Activated CD4-positive, alpha-beta memory T cell treated with anti-CD3 and anti-CD28 coated beads for 36 hours (primary cell): ENCODE measurements around the gene CDC7. TPM values are rescaled to one million over a fixed set of nuclear protein-coding genes. Genes with fewer than 3 reads are reported as not detected.
"Not testable (repeated sequence)": the region's sequence is repeated elsewhere in the genome, so short reads cannot be mapped to it uniquely, and the experiment has no call there.

Source experiments
- CTCF ChIA-PET: fragments of 350-600 bp; sonication (Branson Sonifier 250); formaldehyde crosslinking; loops from one replicate; lab custom pipeline; 2021; ENCODE audit warnings: antibody characterized with exemption, inconsistent platforms; lab: Charles Lee
- POLR2A ChIA-PET: fragments of 350-600 bp; sonication (Branson Sonifier 250); formaldehyde crosslinking; loops from one replicate; lab custom pipeline; 2021; ENCODE audit warnings: antibody characterized with exemption; lab: Charles Lee
- DNase-seq: peaks from one replicate; pipeline ENCODE4 v3.0.0-alpha.2; 2020
- H3K27ac Mint-ChIP-seq: one replicate; pipeline ENCODE4 v1.8.0; 2021; ENCODE audit warnings: mixed read lengths
- H3K27me3 Mint-ChIP-seq: one replicate; pipeline ENCODE4 v1.8.0; 2021; ENCODE audit warnings: mixed read lengths
- H3K36me3 Mint-ChIP-seq: one replicate; pipeline ENCODE4 v1.8.0; 2021; ENCODE audit warnings: mixed read lengths
- H3K4me1 Mint-ChIP-seq: one replicate; pipeline ENCODE4 v1.8.0; 2021; ENCODE audit warnings: low read depth, mixed read lengths
- H3K4me3 Mint-ChIP-seq: one replicate; pipeline ENCODE4 v1.8.0; 2021; ENCODE audit warnings: mild to moderate bottlenecking, mixed read lengths
- H3K9me3 Mint-ChIP-seq: one replicate; pipeline ENCODE4 v1.8.0; 2021; ENCODE audit warnings: mixed read lengths
- intact Hi-C: fragments of 100-400 bp; cut with micrococcal nuclease; formaldehyde crosslinking; loops from one replicate; pipeline ENCODE4 v1.15.1; 2023
- total RNA-seq, 2 experiments: library from RNA; stranded (reverse); gene quantifications; one replicate each; pipeline ENCODE4 v1.2.3, GENCODE V29; 2021

Gene CDC7
- total RNA-seq: 10 to 100 TPM; 20.2 to 20.4 TPM

DNA sequence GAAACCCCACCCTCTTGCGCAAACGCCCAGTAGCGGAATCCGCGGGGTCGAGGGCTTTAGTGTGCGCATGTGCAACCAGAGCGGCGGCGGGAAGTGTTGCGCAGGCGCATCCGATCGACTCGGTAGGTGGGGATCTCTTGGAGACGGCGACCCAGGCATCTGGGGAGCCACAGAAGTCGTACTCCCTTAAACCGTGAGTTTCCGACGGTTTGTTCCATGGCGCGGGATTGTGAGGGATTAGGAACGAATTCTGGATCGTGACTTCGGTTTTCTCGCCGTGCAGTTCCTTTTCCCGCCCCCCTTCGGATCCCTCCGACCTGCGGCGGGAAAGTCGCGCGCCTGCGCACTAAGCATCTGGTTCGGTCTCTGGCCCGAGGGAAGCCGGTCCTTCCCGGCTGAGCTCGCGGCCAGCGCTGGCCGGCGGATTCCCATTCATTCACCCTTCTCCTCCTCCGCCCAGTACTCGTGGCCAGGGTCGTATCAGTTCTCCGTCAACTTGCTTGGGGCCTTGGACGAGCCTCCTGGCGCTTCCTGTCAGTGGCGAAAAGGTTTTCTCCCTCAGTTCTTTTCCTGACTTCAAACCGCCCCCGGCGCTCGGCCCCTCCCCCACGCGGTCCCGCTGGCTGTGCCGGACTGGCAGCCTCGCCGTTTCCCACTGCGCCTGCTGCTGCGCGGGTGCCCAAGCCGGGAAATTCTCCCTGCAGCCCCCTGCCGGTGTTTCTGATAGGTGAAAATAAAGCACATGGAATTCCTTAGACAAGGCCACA is at the start of gene CDC7:
Gene CDC7, plus strand, starts transcription at position 96 of the 767 bp plus-strand sequence. CDS start 866 bp downstream, outside the sequence.
- ChIA-PET POLR2A (interaction anchor here (1.3 kb wide), 1 partner anchor 150 kb away, joined by 3 read pairs; no protein-coding TSS in a partner anchor), CTCF (interaction anchor here (0.7 to 4.0 kb wide), 6 partner anchors 12 to 428 kb away, joined by 3 to 31 read pairs (median 3); no protein-coding TSS in a partner anchor)
- H3K27me3 Mint-ChIP-seq: no peaks in the 10 kb centered on the region
- peak; percentile 88 for DNase-seq
- H3K27ac Mint-ChIP-seq: no peak within 1 kb of the TSS
- H3K36me3 Mint-ChIP-seq: peaks cover 18% of the 10 kb centered on the region
- intact Hi-C loops: loop anchor here (1.0 to 10.0 kb wide), 8 partner anchors 56 to 794 kb away; partner anchors contain the start of genes GLMN, RPAP2 and ZNF644
- H3K4me3 Mint-ChIP-seq: no peak within 1 kb of the TSS
- peaks cover 16% of the 10 kb centered on the region for H3K4me1 Mint-ChIP-seq
- no peaks in the 10 kb centered on the region for H3K9me3 Mint-ChIP-seq

- ChIA-PET POLR2A (no interaction called here), CTCF (no interaction called here)
- Mint-ChIP-seq H3K36me3 (no peaks in the 10 kb centered on the region), H3K4me3 (no peak overlapping the region), H3K27me3 (peaks cover 5% of the 10 kb centered on the region), H3K4me1 (no peaks in the 10 kb centered on the region), H3K27ac (no peak overlapping the region), H3K9me3 (no peaks in the 10 kb centered on the region)
- intact Hi-C loops: no loop called here
- DNase-seq: no peak
Observed at GRCh38 chr1:91454136-91454535, 46.5 kb upstream of the CDC7 start.

GRCh38 chr1:91455334-91455733 is 45.3 kb upstream of the CDC7 start:
- no peak overlapping the region for H3K27ac Mint-ChIP-seq
- CTCF ChIA-PET: interaction anchor here (0.8 kb wide), 1 partner anchor 173 kb away, joined by 3 read pairs; no protein-coding TSS in a partner anchor

GRCh38 chr1:91455896-91456295 is 44.8 kb upstream of the CDC7 start:
- CTCF ChIA-PET: no interaction called here
- no peak for DNase-seq
- H3K4me1 Mint-ChIP-seq: no peaks in the 10 kb centered on the region
- H3K4me3 Mint-ChIP-seq: no peak overlapping the region
- POLR2A ChIA-PET: no interaction called here
- intact Hi-C loops: no loop called here
- H3K36me3 Mint-ChIP-seq: no peaks in the 10 kb centered on the region
- no peak overlapping the region for H3K27ac Mint-ChIP-seq
- H3K27me3 Mint-ChIP-seq: peaks cover 5% of the 10 kb centered on the region
- H3K9me3 Mint-ChIP-seq: no peaks in the 10 kb centered on the region

More at GRCh38 chr1:91455334-91455733, 45.3 kb upstream of the CDC7 start:
- no peaks in the 10 kb centered on the region for H3K36me3 Mint-ChIP-seq
- POLR2A ChIA-PET: no interaction called here
- intact Hi-C loops: no loop called here
- peaks cover 5% of the 10 kb centered on the region for H3K27me3 Mint-ChIP-seq
- no peaks in the 10 kb centered on the region for H3K4me1 Mint-ChIP-seq
- H3K4me3 Mint-ChIP-seq: no peak overlapping the region
- no peaks in the 10 kb centered on the region for H3K9me3 Mint-ChIP-seq
- DNase-seq: no peak

DNA sequence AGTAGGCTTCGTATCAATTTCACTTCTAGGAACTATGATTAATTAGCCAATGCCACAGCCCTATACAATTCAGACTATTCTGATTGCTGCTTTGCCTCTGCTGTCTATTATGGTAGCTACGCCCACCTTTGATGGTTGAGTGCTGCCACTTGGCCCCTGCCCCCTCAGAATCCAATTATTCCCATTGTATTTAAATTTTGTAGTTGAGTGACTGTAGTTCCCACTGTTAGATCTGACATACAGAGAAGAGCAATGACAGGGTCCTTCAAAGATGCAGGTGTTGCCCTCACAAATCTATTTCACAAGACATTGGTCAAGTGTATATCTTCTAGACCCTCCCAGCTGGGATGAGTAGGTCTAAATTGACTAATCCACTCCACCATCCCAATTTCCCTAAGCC is 35.3 kb upstream of the CDC7 start:
- H3K27me3 Mint-ChIP-seq, DNase-seq, H3K4me1 Mint-ChIP-seq, H3K27ac Mint-ChIP-seq, H3K4me3 Mint-ChIP-seq, POLR2A ChIA-PET, H3K36me3 Mint-ChIP-seq, intact Hi-C loops, CTCF ChIA-PET: not testable (repeated sequence)
- peaks cover 28% of the 10 kb centered on the region for H3K9me3 Mint-ChIP-seq

GRCh38 chr1:91476533-91477217 is 24.0 kb upstream of the CDC7 start:
- CTCF ChIA-PET: no interaction called here

DNA sequence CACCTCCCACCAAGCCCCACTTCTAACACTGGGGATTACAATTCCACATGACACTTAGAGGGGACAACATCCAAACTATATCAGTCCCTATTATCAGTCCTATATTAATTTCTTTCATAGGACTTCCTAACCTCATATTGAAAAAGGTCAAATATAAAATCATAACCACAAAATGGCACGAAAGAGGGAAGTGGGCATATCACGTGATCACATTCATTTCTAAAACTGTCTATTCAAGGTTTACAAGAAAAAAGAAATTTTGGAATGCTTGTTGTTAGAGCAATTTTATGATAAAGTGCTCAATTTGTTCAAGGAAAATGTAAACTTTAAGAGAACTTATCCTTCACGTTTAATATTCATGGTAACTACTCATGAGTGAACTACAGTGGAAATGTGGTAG is 13.2 kb upstream of the CDC7 start:
- H3K4me1 Mint-ChIP-seq: peaks cover 6% of the 10 kb centered on the region
- H3K27ac Mint-ChIP-seq: no peak overlapping the region
- H3K9me3 Mint-ChIP-seq: peaks cover 10% of the 10 kb centered on the region
- no peak overlapping the region for H3K4me3 Mint-ChIP-seq
- ChIA-PET CTCF (no interaction called here), POLR2A (no interaction called here)
- H3K36me3 Mint-ChIP-seq: peaks cover 6% of the 10 kb centered on the region
- H3K27me3 Mint-ChIP-seq: no peaks in the 10 kb centered on the region
- intact Hi-C loops: no loop called here
- no peak for DNase-seq

More at GRCh38 chr1:91476533-91477217, 24.0 kb upstream of the CDC7 start:
- Mint-ChIP-seq H3K27me3 (no peaks in the 10 kb centered on the region), H3K4me3 (no peak overlapping the region), H3K4me1 (no peaks in the 10 kb centered on the region), H3K36me3 (no peaks in the 10 kb centered on the region), H3K27ac (no peak overlapping the region), H3K9me3 (no peaks in the 10 kb centered on the region)
- no peak for DNase-seq
- intact Hi-C loops: no loop called here
- POLR2A ChIA-PET: no interaction called here

- no peaks in the 10 kb centered on the region for H3K9me3 Mint-ChIP-seq
- intact Hi-C loops: no loop called here
- POLR2A ChIA-PET: no interaction called here
- H3K27me3 Mint-ChIP-seq: no peaks in the 10 kb centered on the region
- CTCF ChIA-PET: no interaction called here
- no peaks in the 10 kb centered on the region for H3K36me3 Mint-ChIP-seq
- peaks cover 6% of the 10 kb centered on the region for H3K4me1 Mint-ChIP-seq
- no peak overlapping the region for H3K27ac Mint-ChIP-seq
- H3K4me3 Mint-ChIP-seq: no peak overlapping the region
- DNase-seq: no peak
Observed at GRCh38 chr1:91490501-91490900, 10.2 kb upstream of the CDC7 start.

DNA sequence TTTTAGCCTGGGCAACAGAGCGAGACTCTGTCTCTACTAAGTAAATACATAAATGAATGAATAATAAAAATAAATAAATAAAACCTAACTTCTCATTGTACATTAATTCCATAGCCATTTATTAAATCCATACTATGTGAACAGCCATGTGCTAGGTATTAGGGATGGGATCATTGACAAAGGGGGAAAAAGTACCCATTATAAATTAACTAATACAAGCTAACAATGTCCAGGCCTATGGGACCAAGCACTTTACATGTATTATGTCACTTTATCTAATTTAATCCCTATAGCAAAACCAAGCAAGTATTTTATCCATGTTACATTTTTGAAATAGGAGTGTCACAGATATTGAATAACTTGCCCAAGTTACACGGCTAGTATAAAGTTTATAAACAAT is 2.6 kb upstream of the CDC7 start:
- intact Hi-C loops: no loop called here
- Mint-ChIP-seq H3K4me1 (peaks cover 12% of the 10 kb centered on the region), H3K4me3 (no peak overlapping the region), H3K27ac (no peak overlapping the region), H3K36me3 (peaks cover 7% of the 10 kb centered on the region), H3K9me3 (no peaks in the 10 kb centered on the region), H3K27me3 (no peaks in the 10 kb centered on the region)
- ChIA-PET POLR2A (no interaction called here), CTCF (no interaction called here)
- no peak for DNase-seq

- H3K4me1 Mint-ChIP-seq: peaks cover 12% of the 10 kb centered on the region
- no peak overlapping the region for H3K4me3 Mint-ChIP-seq
- POLR2A ChIA-PET: no interaction called here
- no peaks in the 10 kb centered on the region for H3K27me3 Mint-ChIP-seq
- CTCF ChIA-PET: no interaction called here
- intact Hi-C loops: no loop called here
- no peak for DNase-seq
- no peaks in the 10 kb centered on the region for H3K9me3 Mint-ChIP-seq
- peaks cover 7% of the 10 kb centered on the region for H3K36me3 Mint-ChIP-seq
- no peak overlapping the region for H3K27ac Mint-ChIP-seq
Observed at GRCh38 chr1:91498498-91499245, 2.0 kb upstream of the CDC7 start.

DNA sequence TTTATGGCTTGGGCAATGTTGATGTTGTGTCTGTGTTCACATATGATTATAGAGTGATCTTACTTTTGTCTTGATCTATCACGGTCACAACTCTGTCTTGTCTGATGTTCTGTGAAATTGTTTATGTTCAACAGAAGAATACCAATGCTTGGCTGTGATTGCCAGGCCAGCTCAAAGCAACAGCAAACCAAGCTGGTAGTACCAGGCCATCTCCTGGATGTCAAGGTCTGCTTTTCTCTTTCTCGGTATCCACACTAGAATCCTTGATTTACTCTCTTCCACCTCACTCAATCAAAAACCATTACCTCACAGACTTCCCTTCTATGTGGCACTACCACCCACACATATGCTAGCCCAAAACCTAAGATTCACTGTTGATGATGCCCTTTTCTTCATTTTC is 1.3 kb upstream of the CDC7 start:
- CTCF ChIA-PET: no interaction called here
- Mint-ChIP-seq H3K4me3 (no peak overlapping the region), H3K27me3 (no peaks in the 10 kb centered on the region), H3K27ac (no peak overlapping the region), H3K4me1 (peaks cover 12% of the 10 kb centered on the region), H3K36me3 (peaks cover 9% of the 10 kb centered on the region), H3K9me3 (no peaks in the 10 kb centered on the region)
- intact Hi-C loops: no loop called here
- no peak for DNase-seq
- POLR2A ChIA-PET: no interaction called here
